ENCODE measurements around the gene TBR1. TPM values are rescaled to one million over a fixed set of nuclear protein-coding genes. Genes with fewer than 3 reads are reported as not detected.

The TBR1 gene
- total RNA-seq, 1 donor from 2014 or later, result not detected

DNA sequence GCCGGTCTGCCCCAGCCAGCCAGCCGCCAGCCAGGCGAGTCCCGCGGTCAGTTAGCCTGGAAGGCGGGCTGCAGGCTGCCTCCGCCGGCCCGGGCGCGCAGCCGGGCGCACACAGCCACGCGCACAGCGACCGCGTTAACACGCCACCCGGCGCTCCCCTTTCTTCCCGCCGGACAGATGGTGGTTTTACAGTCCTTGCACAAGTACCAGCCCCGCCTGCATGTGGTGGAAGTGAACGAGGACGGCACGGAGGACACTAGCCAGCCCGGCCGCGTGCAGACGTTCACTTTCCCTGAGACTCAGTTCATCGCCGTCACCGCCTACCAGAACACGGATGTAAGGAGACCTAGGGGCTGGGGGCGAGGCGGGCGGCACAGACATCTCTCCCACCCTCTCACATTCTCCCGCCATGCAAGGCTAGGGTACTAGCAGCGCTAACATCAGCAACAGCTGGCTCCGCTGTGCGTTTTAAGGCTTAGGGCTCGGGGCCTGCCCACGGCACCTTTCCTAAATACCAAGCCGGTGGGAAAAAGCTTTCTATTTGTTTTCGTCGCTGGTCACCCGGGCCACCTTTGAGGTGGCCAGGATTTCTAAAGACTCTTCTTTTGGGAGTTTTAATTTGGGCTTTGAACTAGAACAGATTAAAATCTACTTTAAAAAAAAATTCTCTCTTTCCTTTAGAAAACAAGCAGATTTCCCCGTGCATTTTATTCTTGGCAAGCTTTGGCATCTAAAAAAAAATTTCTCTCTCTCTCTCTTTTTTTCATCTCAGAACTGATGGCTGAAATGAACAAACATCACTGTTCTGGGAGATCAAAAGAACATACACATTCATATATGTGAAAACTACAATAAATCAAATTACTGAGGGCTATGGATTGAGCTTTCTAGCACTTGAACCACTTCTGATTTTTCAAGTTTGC is 2.9 kb downstream of the TBR1 start:
- H3K4me1 Mint-ChIP-seq, result peaks cover 45% of the 10 kb centered on the region
- DNase-seq (ENCODE audit: low spot score), result peak; percentile 82
- H3K36me3 Mint-ChIP-seq, result no peaks in the 10 kb centered on the region
- H3K4me3 Mint-ChIP-seq, result peak overlapping the region; percentile 82
- H3K4me3 ChIP-seq, result peak overlapping the region; percentile 19
- no peaks in the 10 kb centered on the region for H3K36me3 ChIP-seq
- TF ChIP-seq EZH2phosphoT487 (IDR thresholded peaks at IDR 0.05), result peak; percentile 95
- TF ChIP-seq, protein P1, sequence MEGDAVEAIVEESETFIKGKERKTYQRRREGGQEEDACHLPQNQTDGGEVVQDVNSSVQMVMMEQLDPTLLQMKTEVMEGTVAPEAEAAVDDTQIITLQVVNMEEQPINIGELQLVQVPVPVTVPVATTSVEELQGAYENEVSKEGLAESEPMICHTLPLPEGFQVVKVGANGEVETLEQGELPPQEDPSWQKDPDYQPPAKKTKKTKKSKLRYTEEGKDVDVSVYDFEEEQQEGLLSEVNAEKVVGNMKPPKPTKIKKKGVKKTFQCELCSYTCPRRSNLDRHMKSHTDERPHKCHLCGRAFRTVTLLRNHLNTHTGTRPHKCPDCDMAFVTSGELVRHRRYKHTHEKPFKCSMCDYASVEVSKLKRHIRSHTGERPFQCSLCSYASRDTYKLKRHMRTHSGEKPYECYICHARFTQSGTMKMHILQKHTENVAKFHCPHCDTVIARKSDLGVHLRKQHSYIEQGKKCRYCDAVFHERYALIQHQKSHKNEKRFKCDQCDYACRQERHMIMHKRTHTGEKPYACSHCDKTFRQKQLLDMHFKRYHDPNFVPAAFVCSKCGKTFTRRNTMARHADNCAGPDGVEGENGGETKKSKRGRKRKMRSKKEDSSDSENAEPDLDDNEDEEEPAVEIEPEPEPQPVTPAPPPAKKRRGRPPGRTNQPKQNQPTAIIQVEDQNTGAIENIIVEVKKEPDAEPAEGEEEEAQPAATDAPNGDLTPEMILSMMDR (IDR thresholded peaks at IDR 0.05), result no peak
- peak; percentile 97 for TF ChIP-seq EZH2 (IDR thresholded peaks at IDR 0.05)
- H3K9me3 ChIP-seq (ENCODE audit: low read depth), result no peaks in the 10 kb centered on the region
- H3K9ac ChIP-seq, result no peak overlapping the region
- peaks cover 84% of the 10 kb centered on the region for H3K27me3 Mint-ChIP-seq (ENCODE audit: insufficient read depth, low read depth)
- peaks cover 100% of the 10 kb centered on the region for H3K27me3 ChIP-seq
- no peak overlapping the region for H3K27ac Mint-ChIP-seq
- peak overlapping the region; percentile 57 for H3K4me2 ChIP-seq
- H3F3A ChIP-seq (ENCODE audit: low read depth), result peaks cover 33% of the 10 kb centered on the region
- no peak overlapping the region for H2AFZ ChIP-seq (replicated peaks)
- peaks cover 98% of the 10 kb centered on the region for H4K20me1 ChIP-seq (ENCODE audit: low read depth)
- H3K79me2 ChIP-seq (ENCODE audit: low read depth), result no peaks in the 10 kb centered on the region
- H3K27ac ChIP-seq, result no peak overlapping the region
- no peaks in the 10 kb centered on the region for H3K9me3 Mint-ChIP-seq
- H3K4me1 ChIP-seq, result peaks cover 13% of the 10 kb centered on the region

- no peak overlapping the region for H3K4me3 ChIP-seq
- H3K27ac Mint-ChIP-seq, result no peak overlapping the region
- H3K9me3 Mint-ChIP-seq, result no peaks in the 10 kb centered on the region
- H3K36me3 Mint-ChIP-seq, result no peaks in the 10 kb centered on the region
- no peak overlapping the region for H2AFZ ChIP-seq (replicated peaks)
- peaks cover 98% of the 10 kb centered on the region for H4K20me1 ChIP-seq (ENCODE audit: low read depth)
- H3F3A ChIP-seq (ENCODE audit: low read depth), result peaks cover 26% of the 10 kb centered on the region
- no peak overlapping the region for H3K9ac ChIP-seq
- no peak overlapping the region for H3K4me2 ChIP-seq
- no peak for TF ChIP-seq EZH2 (IDR thresholded peaks at IDR 0.05)
- TF ChIP-seq EZH2phosphoT487 (IDR thresholded peaks at IDR 0.05), result no peak
- TF ChIP-seq, protein P1 (IDR thresholded peaks at IDR 0.05), result no peak
- H3K27me3 Mint-ChIP-seq (ENCODE audit: insufficient read depth, low read depth), result peaks cover 90% of the 10 kb centered on the region
- H3K36me3 ChIP-seq, result no peaks in the 10 kb centered on the region
- peaks cover 47% of the 10 kb centered on the region for H3K4me1 Mint-ChIP-seq
- no peak overlapping the region for H3K4me3 Mint-ChIP-seq
- no peak for DNase-seq (ENCODE audit: low spot score)
- H3K27ac ChIP-seq, result no peak overlapping the region
- H3K27me3 ChIP-seq, result peaks cover 100% of the 10 kb centered on the region
- H3K9me3 ChIP-seq (ENCODE audit: low read depth), result no peaks in the 10 kb centered on the region
- peaks cover 11% of the 10 kb centered on the region for H3K4me1 ChIP-seq
- no peaks in the 10 kb centered on the region for H3K79me2 ChIP-seq (ENCODE audit: low read depth)
Measured at GRCh38 chr2:161419638-161420190, 3.6 kb downstream of the TBR1 start.

DNA sequence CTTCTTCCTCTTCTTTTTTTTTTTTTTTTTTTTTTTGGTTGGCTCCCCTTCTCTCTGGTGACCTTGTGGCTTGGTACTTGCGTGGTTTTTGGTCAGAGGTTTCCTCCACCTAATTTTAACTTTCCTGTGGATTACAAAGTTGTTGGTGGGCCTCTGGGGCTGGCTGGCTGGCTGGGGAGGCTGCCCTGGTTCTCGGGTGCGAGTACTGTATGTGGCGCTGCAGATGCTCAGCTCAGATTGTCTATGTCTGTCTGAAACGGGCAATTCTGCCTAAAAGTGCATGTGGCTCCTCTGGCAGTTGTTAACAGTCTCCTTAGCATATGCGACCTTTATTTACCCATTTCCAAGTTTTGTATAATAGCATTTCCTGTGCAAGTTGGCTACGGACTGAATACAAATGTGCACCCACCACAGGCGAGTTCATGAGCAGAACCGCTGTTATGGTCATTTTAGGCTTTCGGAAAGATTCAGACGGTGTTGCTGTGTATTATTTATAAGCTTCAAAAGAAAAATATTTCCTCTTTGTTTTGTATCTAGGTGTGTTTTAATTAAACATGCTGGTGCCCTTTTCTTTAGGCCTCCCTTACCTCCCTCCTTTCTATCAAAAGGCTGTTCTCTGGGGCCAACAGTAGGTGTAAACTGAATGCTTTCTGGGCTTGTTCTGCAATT is 4.4 kb downstream of the TBR1 start:
- H3K9ac ChIP-seq, result no peak overlapping the region
- H3K4me1 Mint-ChIP-seq, result peaks cover 42% of the 10 kb centered on the region
- no peaks in the 10 kb centered on the region for H3K9me3 Mint-ChIP-seq
- H3K4me2 ChIP-seq, result no peak overlapping the region
- H3K9me3 ChIP-seq (ENCODE audit: low read depth), result no peaks in the 10 kb centered on the region
- H3K27me3 Mint-ChIP-seq (ENCODE audit: insufficient read depth, low read depth), result peaks cover 91% of the 10 kb centered on the region
- no peak overlapping the region for H3K27ac Mint-ChIP-seq
- peak overlapping the region; percentile 21 for H3K4me3 Mint-ChIP-seq
- peaks cover 5% of the 10 kb centered on the region for H3K4me1 ChIP-seq
- no peaks in the 10 kb centered on the region for H3K79me2 ChIP-seq (ENCODE audit: low read depth)
- H3K27ac ChIP-seq, result no peak overlapping the region
- no peak overlapping the region for H2AFZ ChIP-seq (replicated peaks)
- peak; percentile 27 for DNase-seq (ENCODE audit: low spot score)
- no peak overlapping the region for H3K4me3 ChIP-seq
- no peaks in the 10 kb centered on the region for H3K36me3 Mint-ChIP-seq
- peaks cover 17% of the 10 kb centered on the region for H3F3A ChIP-seq (ENCODE audit: low read depth)
- TF ChIP-seq, protein P1 (IDR thresholded peaks at IDR 0.05), result no peak
- peak; percentile 37 for TF ChIP-seq EZH2 (IDR thresholded peaks at IDR 0.05)
- TF ChIP-seq EZH2phosphoT487 (IDR thresholded peaks at IDR 0.05), result peak; percentile 71
- H4K20me1 ChIP-seq (ENCODE audit: low read depth), result peaks cover 98% of the 10 kb centered on the region
- no peaks in the 10 kb centered on the region for H3K36me3 ChIP-seq
- peaks cover 100% of the 10 kb centered on the region for H3K27me3 ChIP-seq
